HEK293 (cell line): ENCODE data around the gene TRIB2.

Experiments used
- KLF7 ChIP-seq: fragments of 450-650 bp; formaldehyde crosslinking; IDR thresholded peaks from 2 replicates; pipeline ENCODE4 v1.5.1; 2016; ENCODE audit warnings: missing biosample characterization, missing genetic modification characterization, borderline replicate concordance
- ZBTB17 ChIP-seq: fragments of 450-650 bp; formaldehyde crosslinking; IDR thresholded peaks from 2 replicates; pipeline ENCODE4 v1.5.1; 2016; ENCODE audit warnings: missing biosample characterization, missing genetic modification characterization
- ZBTB8A ChIP-seq: fragments of 450-650 bp; formaldehyde crosslinking; IDR thresholded peaks from 2 replicates; pipeline ENCODE4 v1.5.1; 2016; ENCODE audit warnings: missing biosample characterization, missing genetic modification characterization
- ZNF24 ChIP-seq: fragments of 450-650 bp; formaldehyde crosslinking; IDR thresholded peaks from 2 replicates; pipeline ENCODE4 v1.5.1; 2016; ENCODE audit warnings: missing biosample characterization, missing genetic modification characterization

DNA sequence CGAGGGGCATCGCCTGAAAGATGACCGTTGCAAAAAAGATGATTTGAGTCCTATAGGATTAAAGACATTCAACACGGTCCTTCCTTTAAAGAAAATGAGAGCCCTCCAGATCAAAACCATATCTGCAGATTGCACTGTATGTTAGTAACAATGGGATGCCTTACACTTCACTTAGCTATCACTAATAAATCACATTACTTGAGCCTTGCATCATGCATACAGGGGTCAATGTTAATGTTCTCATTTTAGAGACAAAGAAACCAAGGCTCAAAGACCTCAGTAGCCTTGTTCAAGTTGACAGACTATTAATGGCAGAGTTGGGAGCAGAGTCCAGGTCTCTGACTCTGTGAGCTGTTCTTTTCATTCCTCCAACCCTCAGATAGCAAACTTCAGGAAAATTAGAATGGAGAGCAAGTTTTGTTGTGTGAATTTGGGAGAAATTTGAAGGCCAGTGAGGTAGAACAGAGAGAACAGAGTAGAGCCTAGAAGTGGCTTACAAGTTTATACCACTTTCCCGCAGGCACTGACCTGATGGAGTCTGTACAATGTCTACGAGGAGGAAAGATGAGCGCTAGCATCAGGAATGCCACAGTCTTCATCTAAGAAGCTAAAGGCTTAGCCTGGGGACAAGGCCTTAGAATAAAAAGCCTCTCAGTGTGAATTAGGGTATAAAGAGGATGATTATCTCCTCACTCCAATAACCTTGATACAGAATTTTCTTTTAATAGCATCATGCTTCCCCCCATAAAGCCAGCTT, 48.3 kb downstream of the TRIB2 start:
- no peak for TF ChIP-seq ZNF24
- no peak for TF ChIP-seq ZBTB8A (tag by site-specific recombination)
- no peak for TF ChIP-seq KLF7 (tag by site-specific recombination)
- TF ChIP-seq ZBTB17, result no peak
